Ascending aorta (tissue), 2 donors: ENCODE results near the gene ABCB8. TPM values are rescaled to one million over a fixed set of nuclear protein-coding genes. Genes with fewer than 3 reads are reported as not detected.
A peak's percentile ranks its signal among the peaks of the same experiment; 100 is the strongest.

ENCODE experiments used
- DNase-seq, 2 donors: peaks; one replicate each; pipeline ENCODE4 v3.0.0-alpha.2; 2019; ENCODE audit warnings: low spot score in 2 of 2
- H3K27ac ChIP-seq, 2 donors: fragments of 200-600 bp; sonication (generic); one replicate each; pipeline ENCODE4 v1.5.1; 2016 to 2017; ENCODE audit warnings: mild to moderate bottlenecking in 1 of 2
- H3K27me3 ChIP-seq: fragments of 200-600 bp; sonication (generic); one replicate; pipeline ENCODE4 v1.5.1; 2017
- H3K36me3 ChIP-seq, 2 donors: fragments of 200-600 bp; sonication (generic); one replicate each; pipeline ENCODE4 v1.5.1; 2016
- H3K4me1 ChIP-seq, 2 donors: fragments of 200-600 bp; sonication (generic); one replicate each; pipeline ENCODE4 v1.5.1; 2016 to 2017; ENCODE audit warnings: mild to moderate bottlenecking in 1 of 2
- H3K4me3 ChIP-seq, 2 donors: fragments of 200-600 bp; sonication (generic); one replicate each; pipeline ENCODE4 v1.5.1; 2016 to 2017; ENCODE audit warnings: mild to moderate bottlenecking in 1 of 2
- H3K9me3 ChIP-seq, 2 donors: fragments of 200-600 bp; sonication (generic); one replicate each; pipeline ENCODE4 v1.5.1; 2016
- intact Hi-C: fragments of 100-400 bp; cut with DNase I; formaldehyde crosslinking; loops from one replicate; pipeline ENCODE4 v1.15.1; 2023
- total RNA-seq: library from RNA; depleted of rRNA; stranded (reverse); fragments of >200 nt; gene quantifications from one replicate; pipeline ENCODE4 v1.1.0, GENCODE V29; 2016
- TF ChIP-seq, protein P1 (sequence below), 3 experiments: fragments of 200-600 bp in 2 of 3; fragments of 450-650 bp in 1 of 3; sonication (generic) in 2 of 3; IDR thresholded peaks; one replicate each; pipeline ENCODE4 v1.5.1; 2016 to 2019; ENCODE audit warnings: antibody characterized with exemption in 3 of 3, mild to moderate bottlenecking in 1 of 3, moderate library complexity in 1 of 3

ABCB8 gene
- total RNA-seq, 1 donor from 2014 or later, result 50.8 TPM

DNA sequence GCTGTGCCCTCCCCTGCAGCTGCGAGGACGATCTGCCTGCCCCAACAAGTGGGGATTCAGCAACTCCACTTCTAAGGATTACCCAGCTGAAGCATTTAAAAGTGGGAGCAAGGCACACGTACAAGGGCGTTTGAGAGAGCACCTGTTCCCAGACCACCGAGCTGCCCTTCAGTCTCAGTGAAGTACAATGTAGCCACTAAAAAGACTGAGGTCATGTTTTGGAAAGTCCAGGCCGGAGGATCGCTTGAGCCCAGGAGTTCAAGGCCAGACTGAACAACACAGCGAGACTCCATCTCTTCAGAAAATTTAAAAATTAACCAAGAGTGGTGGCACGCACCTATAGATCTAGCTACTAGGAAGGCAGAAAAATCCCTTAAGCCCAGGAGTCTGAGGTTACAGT lies 22.7 kb upstream of the ABCB8 start:
- H3K4me3 ChIP-seq, result no peak overlapping the region
- H3K36me3 ChIP-seq, result no peaks in the 10 kb centered on the region
- no peaks in the 10 kb centered on the region for H3K9me3 ChIP-seq
- no peak for DNase-seq
- TF ChIP-seq, protein P1, sequence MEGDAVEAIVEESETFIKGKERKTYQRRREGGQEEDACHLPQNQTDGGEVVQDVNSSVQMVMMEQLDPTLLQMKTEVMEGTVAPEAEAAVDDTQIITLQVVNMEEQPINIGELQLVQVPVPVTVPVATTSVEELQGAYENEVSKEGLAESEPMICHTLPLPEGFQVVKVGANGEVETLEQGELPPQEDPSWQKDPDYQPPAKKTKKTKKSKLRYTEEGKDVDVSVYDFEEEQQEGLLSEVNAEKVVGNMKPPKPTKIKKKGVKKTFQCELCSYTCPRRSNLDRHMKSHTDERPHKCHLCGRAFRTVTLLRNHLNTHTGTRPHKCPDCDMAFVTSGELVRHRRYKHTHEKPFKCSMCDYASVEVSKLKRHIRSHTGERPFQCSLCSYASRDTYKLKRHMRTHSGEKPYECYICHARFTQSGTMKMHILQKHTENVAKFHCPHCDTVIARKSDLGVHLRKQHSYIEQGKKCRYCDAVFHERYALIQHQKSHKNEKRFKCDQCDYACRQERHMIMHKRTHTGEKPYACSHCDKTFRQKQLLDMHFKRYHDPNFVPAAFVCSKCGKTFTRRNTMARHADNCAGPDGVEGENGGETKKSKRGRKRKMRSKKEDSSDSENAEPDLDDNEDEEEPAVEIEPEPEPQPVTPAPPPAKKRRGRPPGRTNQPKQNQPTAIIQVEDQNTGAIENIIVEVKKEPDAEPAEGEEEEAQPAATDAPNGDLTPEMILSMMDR (IDR thresholded peaks at IDR 0.05), result no peak
- H3K27me3 ChIP-seq, result no peaks in the 10 kb centered on the region
- H3K4me1 ChIP-seq, result no peaks in the 10 kb centered on the region
- H3K27ac ChIP-seq, result no peak overlapping the region
- intact Hi-C loops, result no loop called here

DNA sequence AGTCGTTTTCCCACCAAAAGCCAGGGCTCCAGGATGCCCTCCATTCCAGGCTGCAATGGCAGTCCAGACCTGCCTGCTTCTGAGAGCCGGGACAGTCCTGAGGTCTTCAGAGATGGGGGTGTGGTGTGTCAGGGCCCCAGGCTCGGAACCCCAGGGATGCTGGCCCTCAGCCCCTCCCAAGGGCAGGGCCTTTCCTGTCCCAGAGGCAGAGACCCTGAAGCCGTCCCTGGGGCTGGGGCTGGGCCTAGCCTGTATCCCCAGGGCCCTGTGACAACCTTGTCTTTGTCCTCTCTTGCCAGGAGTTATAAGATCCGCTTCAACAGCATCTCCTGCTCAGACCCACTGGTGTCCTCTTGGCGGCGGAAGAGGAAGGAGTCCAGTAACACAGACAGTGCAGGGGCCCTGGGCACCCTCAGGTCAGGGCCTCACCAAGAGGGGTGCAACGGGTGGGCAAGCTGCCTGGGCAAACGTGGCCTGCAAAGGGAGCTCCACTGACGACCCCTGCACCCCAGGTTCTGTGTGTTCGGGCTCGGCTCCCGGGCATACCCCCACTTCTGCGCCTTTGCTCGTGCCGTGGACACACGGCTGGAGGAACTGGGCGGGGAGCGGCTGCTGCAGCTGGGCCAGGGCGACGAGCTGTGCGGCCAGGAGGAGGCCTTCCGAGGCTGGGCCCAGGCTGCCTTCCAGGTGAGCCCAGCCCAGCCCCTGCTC lies 21.5 kb upstream of the ABCB8 start:
- H3K27ac ChIP-seq, result no peak overlapping the region
- intact Hi-C loops, result no loop called here
- H3K36me3 ChIP-seq, result no peaks in the 10 kb centered on the region
- H3K4me1 ChIP-seq, result no peaks in the 10 kb centered on the region
- H3K27me3 ChIP-seq, result no peaks in the 10 kb centered on the region
- no peak overlapping the region for H3K4me3 ChIP-seq
- TF ChIP-seq, protein P1 (IDR thresholded peaks at IDR 0.05), result no peak
- H3K9me3 ChIP-seq, result no peaks in the 10 kb centered on the region
- DNase-seq, result no peak

DNA sequence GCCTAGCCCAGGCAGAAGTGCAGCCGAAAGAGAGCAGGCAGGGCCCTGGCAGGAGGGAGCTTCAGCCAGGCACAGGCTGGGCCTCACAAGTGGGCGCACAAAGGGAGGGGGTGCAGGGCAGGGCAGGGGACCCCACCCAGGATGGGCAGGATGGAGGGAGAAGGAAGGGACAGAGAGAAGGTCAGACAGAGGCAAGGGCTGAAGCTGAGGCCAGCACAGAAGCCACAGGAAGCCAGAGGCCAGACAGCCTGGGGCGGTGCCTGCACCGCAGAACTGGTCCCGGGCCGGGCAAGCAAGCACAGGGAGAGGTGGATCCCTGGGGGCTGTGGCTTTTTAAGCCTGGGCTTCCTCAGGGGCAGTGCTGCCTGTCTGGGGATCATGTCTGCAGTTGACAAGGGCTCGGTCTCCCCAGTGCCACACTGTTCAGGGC lies 20.8 kb upstream of the ABCB8 start:
- no peak overlapping the region for H3K4me3 ChIP-seq
- no peak for DNase-seq
- no peaks in the 10 kb centered on the region for H3K27me3 ChIP-seq
- H3K27ac ChIP-seq, result no peak overlapping the region
- H3K36me3 ChIP-seq, result no peaks in the 10 kb centered on the region
- TF ChIP-seq, protein P1 (IDR thresholded peaks at IDR 0.05), result no peak
- no peaks in the 10 kb centered on the region for H3K9me3 ChIP-seq
- intact Hi-C loops, result no loop called here
- H3K4me1 ChIP-seq, result no peaks in the 10 kb centered on the region

DNA sequence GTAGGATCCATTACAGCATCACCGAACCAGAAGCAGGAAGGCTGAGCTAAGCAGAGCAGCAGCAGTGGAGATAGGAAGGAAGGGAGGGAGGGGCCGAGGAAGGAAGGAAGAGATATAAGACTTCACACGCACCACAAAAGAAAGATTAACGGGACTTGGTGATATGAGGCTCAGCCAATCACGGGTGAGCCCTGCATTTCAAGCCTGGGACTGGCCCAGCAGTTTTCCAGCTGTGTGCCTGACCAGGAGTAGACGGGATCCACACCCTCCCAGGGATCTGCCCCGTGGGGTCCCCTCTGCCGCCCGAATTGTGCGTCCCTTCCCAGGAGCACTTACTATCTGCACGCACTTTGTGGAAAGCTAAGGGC lies 20.1 kb upstream of the ABCB8 start:
- H3K27ac ChIP-seq, result no peak overlapping the region
- no peaks in the 10 kb centered on the region for H3K9me3 ChIP-seq
- no peak for DNase-seq
- TF ChIP-seq, protein P1 (IDR thresholded peaks at IDR 0.05), result no peak
- H3K4me3 ChIP-seq, result peak overlapping the region in 1 of 2 donors; percentile 20
- no peaks in the 10 kb centered on the region for H3K36me3 ChIP-seq
- H3K4me1 ChIP-seq, result peaks cover 0 to under 1% of the 10 kb centered on the region in 2 donors
- H3K27me3 ChIP-seq, result peaks cover 3% of the 10 kb centered on the region
- intact Hi-C loops, result no loop called here

DNA sequence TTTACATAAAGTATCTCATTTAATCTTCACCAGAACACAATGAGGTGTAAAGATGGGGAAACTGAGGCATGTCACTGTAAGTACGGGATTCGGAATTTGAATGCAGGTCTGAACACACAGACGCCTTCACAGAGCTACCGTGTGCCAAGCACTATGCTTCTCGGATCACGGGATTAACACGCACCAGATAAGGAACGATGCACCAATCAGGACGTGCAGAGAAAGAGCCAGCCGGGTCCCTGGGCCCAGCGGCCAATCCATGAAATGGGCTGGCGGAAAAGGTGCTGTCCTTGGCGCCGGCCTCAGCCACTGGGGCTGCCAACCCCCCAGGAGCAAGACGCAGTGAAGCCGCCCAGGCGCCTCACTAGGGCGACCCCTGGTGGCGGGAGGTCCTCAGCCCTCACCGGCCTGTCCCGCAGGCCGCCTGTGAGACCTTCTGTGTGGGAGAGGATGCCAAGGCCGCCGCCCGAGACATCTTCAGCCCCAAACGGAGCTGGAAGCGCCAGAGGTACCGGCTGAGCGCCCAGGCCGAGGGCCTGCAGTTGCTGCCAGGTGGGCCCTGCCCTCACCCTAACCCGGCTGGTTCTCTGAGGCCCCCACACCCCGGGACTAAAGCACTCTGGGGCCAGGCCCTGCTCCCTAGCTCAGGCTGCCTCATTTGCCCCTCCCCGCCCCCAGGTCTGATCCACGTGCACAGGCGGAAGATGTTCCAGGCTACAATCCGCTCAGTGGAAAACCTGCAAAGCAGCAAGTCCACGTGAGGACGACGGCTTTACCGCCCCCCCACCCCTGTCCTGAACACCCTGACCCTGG lies 19.5 kb upstream of the ABCB8 start:
- Histone ChIP-seq H3K4me1 (peaks cover 4 to 5% of the 10 kb centered on the region in 2 donors), H3K4me3 (peak overlapping the region in 1 of 2 donors; percentile 20), H3K9me3 (no peaks in the 10 kb centered on the region), H3K27me3 (peaks cover 8% of the 10 kb centered on the region), H3K27ac (no peak overlapping the region), H3K36me3 (no peaks in the 10 kb centered on the region)
- DNase-seq, result no peak
- intact Hi-C loops, result no loop called here
- TF ChIP-seq, protein P1 (IDR thresholded peaks at IDR 0.05), result peak; percentile 56 to 75 (median 57)
